Stomach (tissue), 4 donors: ENCODE measurements around the gene RAB4A.
A peak's percentile ranks its signal among the peaks of the same experiment; 100 is the strongest.

Experiments
- CTCF ChIP-seq, 7 experiments: fragments of 450-650 bp in 4 of 7; fragments of 200-600 bp in 3 of 7; sonication (generic) in 3 of 7; IDR thresholded peaks; one replicate each; pipeline ENCODE4 v1.5.1; 2016 to 2019; ENCODE audit warnings: antibody characterized with exemption in 7 of 7, control low read depth in 2 of 7, mild to moderate bottlenecking in 1 of 7
- POLR2A ChIP-seq, 4 donors: fragments of 450-650 bp; IDR thresholded peaks; one replicate each; pipeline ENCODE4 v1.6.1; 2016; ENCODE audit warnings: antibody characterized with exemption in 4 of 4, control low read depth in 2 of 4, mild to moderate bottlenecking in 1 of 4, moderate library complexity in 1 of 4
- POLR2AphosphoS5 ChIP-seq, 3 donors: sonication (generic); formaldehyde crosslinking; IDR thresholded peaks; one replicate each; pipeline ENCODE4 v1.6.1; 2016; ENCODE audit warnings: antibody characterized with exemption in 3 of 3

- TF ChIP-seq CTCF (IDR thresholded peaks at IDR 0.05) = no peak
- no peak for TF ChIP-seq POLR2A (IDR thresholded peaks at IDR 0.05)
- peak in 1 of 3 donors; percentile 10 for TF ChIP-seq POLR2AphosphoS5 (IDR thresholded peaks at IDR 0.05)
Measured at GRCh38 chr1:229223498-229223897, 47.4 kb upstream of the RAB4A start.
